Activated CD8-positive, alpha-beta memory T cell treated with anti-CD3 and anti-CD28 coated beads for 24 hours (primary cell): ENCODE results near the gene TDP1.
"Not testable (repeated sequence)": the region's sequence is repeated elsewhere in the genome, so short reads cannot be mapped to it uniquely, and the experiment has no call there.

Experiments used
- DNase-seq: peaks from one replicate; pipeline ENCODE4 v3.0.0-alpha.2; 2020

TDP1 gene

GRCh38 chr14:89992273-89992672 lies 36.5 kb downstream of the TDP1 start:
- DNase-seq, result no peak

- DNase-seq, result no peak
These were observed 41.2 kb downstream of the TDP1 start for GRCh38 chr14:89996963-89997362.

- no peak for DNase-seq
These were observed 45.2 kb downstream of the TDP1 start for GRCh38 chr14:90000935-90001334.

GRCh38 chr14:90003526-90004307 lies 48.0 kb downstream of the TDP1 start:
- DNase-seq, result no peak

- no peak for DNase-seq
These were observed 49.7 kb downstream of the TDP1 start for GRCh38 chr14:90005441-90005840.

GRCh38 chr14:90005939-90006530 lies 50.3 kb downstream of the TDP1 start:
- DNase-seq, result no peak

- no peak for DNase-seq
These were observed 61.6 kb downstream of the TDP1 start for GRCh38 chr14:90017371-90017770.

- no peak for DNase-seq
These were observed 64.2 kb downstream of the TDP1 start for GRCh38 chr14:90019824-90020523.

GRCh38 chr14:90023176-90023896 lies 67.6 kb downstream of the TDP1 start:
- no peak for DNase-seq

GRCh38 chr14:90024910-90025309 lies 69.2 kb downstream of the TDP1 start:
- DNase-seq, result no peak

GRCh38 chr14:90026608-90027007 lies 70.9 kb downstream of the TDP1 start:
- not testable (repeated sequence) for DNase-seq

- DNase-seq, result no peak
These were observed 72.1 kb downstream of the TDP1 start for GRCh38 chr14:90027842-90028241.

- DNase-seq, result no peak
These were observed 78.4 kb downstream of the TDP1 start for GRCh38 chr14:90034156-90034555.

- DNase-seq, result no peak
These were observed 79.3 kb downstream of the TDP1 start for GRCh38 chr14:90034835-90035525.

- DNase-seq, result no peak
These were observed 83.7 kb downstream of the TDP1 start for GRCh38 chr14:90039253-90040010.

- DNase-seq, result no peak
These were observed 84.7 kb downstream of the TDP1 start for GRCh38 chr14:90040411-90040810.

GRCh38 chr14:90042496-90043252 lies 86.9 kb downstream of the TDP1 start:
- no peak for DNase-seq

GRCh38 chr14:90045616-90046015 lies 89.9 kb downstream of the TDP1 start:
- DNase-seq, result no peak

- no peak for DNase-seq
These were observed 93.7 kb downstream of the TDP1 start for GRCh38 chr14:90049390-90049789.

- DNase-seq, result no peak
These were observed 94.5 kb downstream of the TDP1 start for GRCh38 chr14:90050271-90050670.

GRCh38 chr14:90053044-90053443 lies 97.3 kb downstream of the TDP1 start:
- no peak for DNase-seq
